HepG2 (cell line): ENCODE results near the gene SF3A2. TPM values are rescaled to one million over a fixed set of nuclear protein-coding genes. Genes with fewer than 3 reads are reported as not detected.

Source experiments
- ERF ChIP-seq: IDR thresholded peaks from 2 replicates; pipeline ENCODE4 v1.6.1; 2018; ENCODE audit warnings: missing biosample characterization, missing genetic modification reagents
- FOXM1 ChIP-seq: sonication (generic); formaldehyde crosslinking; IDR thresholded peaks from 2 replicates; pipeline ENCODE4 v1.5.0; 2020; ENCODE audit warnings: missing genetic modification reagents
- HIVEP1 ChIP-seq: sonication (generic); formaldehyde crosslinking; IDR thresholded peaks from 2 replicates; pipeline ENCODE4 v1.4.0; 2020; ENCODE audit warnings: mild to moderate bottlenecking, missing genetic modification reagents
- SIN3A ChIP-seq: IDR thresholded peaks from 2 replicates; pipeline ENCODE4 v1.6.1; 2011; ENCODE audit warnings: low read depth, mild to moderate bottlenecking, control low read depth, low read length, borderline replicate concordance
- XRCC5 ChIP-seq: fragments of 200-400 bp; formaldehyde crosslinking; optimal IDR thresholded peaks from 2 replicates; pipeline ENCODE3; 2017; ENCODE audit warnings: mild to moderate bottlenecking, low read length
- ZBTB38 ChIP-seq: sonication (generic); formaldehyde crosslinking; IDR thresholded peaks from 2 replicates; pipeline ENCODE4 v1.5.1; 2020; ENCODE audit warnings: mild to moderate bottlenecking, missing genetic modification reagents
- ZNF501 ChIP-seq: sonication (generic); formaldehyde crosslinking; IDR thresholded peaks from 2 replicates; pipeline ENCODE4 v1.5.1; 2020; ENCODE audit warnings: mild to moderate bottlenecking, moderate library complexity, missing genetic modification reagents
- ZNF546 ChIP-seq: sonication (generic); formaldehyde crosslinking; conservative IDR thresholded peaks from 2 replicates; pipeline ENCODE4 v1.8.1; 2023; ENCODE audit warnings: mild to moderate bottlenecking, missing genetic modification reagents
- ZNF629 ChIP-seq: sonication (generic); formaldehyde crosslinking; conservative IDR thresholded peaks from 2 replicates; pipeline ENCODE4 v1.5.0; 2020; ENCODE audit warnings: missing genetic modification reagents
- ZNF746 ChIP-seq: sonication (generic); formaldehyde crosslinking; IDR thresholded peaks from 2 replicates; pipeline ENCODE4 v1.8.0; 2022; ENCODE audit warnings: mild to moderate bottlenecking, missing genetic modification reagents
- ZNF766 ChIP-seq: sonication (generic); formaldehyde crosslinking; IDR thresholded peaks from 2 replicates; pipeline ENCODE4 v1.5.0; 2020; ENCODE audit warnings: missing genetic modification reagents, borderline replicate concordance
- ZNF775 ChIP-seq: sonication (generic); formaldehyde crosslinking; IDR thresholded peaks from 2 replicates; pipeline ENCODE4 v1.4.0; 2020; ENCODE audit warnings: missing genetic modification reagents, mild to moderate bottlenecking, moderate library complexity, borderline replicate concordance
- ZNF781 ChIP-seq: sonication (generic); formaldehyde crosslinking; IDR thresholded peaks from 2 replicates; pipeline ENCODE4 v1.5.1; 2020; ENCODE audit warnings: borderline replicate concordance, mild to moderate bottlenecking, missing genetic modification reagents; ENCODE audit errors: not compliant biosample characterization
- polyA plus RNA-seq, 8 experiments: library from polyadenylated mRNA; depleted of rRNA in 3 of 8; stranded (reverse) in 7 of 8; unstranded in 1 of 8; fragments of >200 nt; fragmentation: Illumina TruSeq in 4 of 8; extraction: Trizol in 4 of 8; gene quantifications; 2 replicates each; pipeline versions ENCODE4 v1.2.1 to v1.2.3, GENCODE V29; 2011 to 2016; ENCODE audit warnings: low read depth in 4 of 8, missing spikeins in 1 of 8, mixed read lengths in 1 of 8; ENCODE audit not compliant: insufficient read depth in 1 of 8
- total RNA-seq, 5 experiments: library from RNA; depleted of rRNA; stranded (reverse); fragments of >200 nt; fragmentation: Illumina TruSeq; extraction: Trizol; gene quantifications; 2 replicates each; pipeline ENCODE4 v1.2.3, GENCODE V29; 2016; ENCODE audit warnings: low read depth in 1 of 5
- TF ChIP-seq, protein P1 (sequence below): sonication (generic); formaldehyde crosslinking; IDR thresholded peaks from 2 replicates; pipeline ENCODE4 v1.4.0; 2020; ENCODE audit warnings: missing genetic modification reagents, borderline replicate concordance
- TF ChIP-seq, protein P2 (sequence below): sonication (generic); formaldehyde crosslinking; IDR thresholded peaks from 2 replicates; pipeline ENCODE4 v1.8.0; 2022; ENCODE audit warnings: mild to moderate bottlenecking, missing genetic modification reagents, moderate library complexity
- TF ChIP-seq, protein P3 (sequence below): sonication (generic); formaldehyde crosslinking; IDR thresholded peaks from 2 replicates; pipeline ENCODE4 v1.4.0; 2020; ENCODE audit warnings: mild to moderate bottlenecking, missing genetic modification reagents
- TF ChIP-seq, protein P4 (sequence below): IDR thresholded peaks from 2 replicates; pipeline ENCODE4 v1.6.1; 2016; ENCODE audit warnings: missing genetic modification reagents, missing compliant biosample characterization
- TF ChIP-seq, protein P5 (sequence below): sonication (generic); formaldehyde crosslinking; IDR thresholded peaks from 2 replicates; pipeline ENCODE4 v1.5.1; 2020; ENCODE audit warnings: mild to moderate bottlenecking, missing genetic modification reagents, borderline replicate concordance

SF3A2 gene
- total and polyA plus RNA-seq, 2 of the 13 experiments (the other 11 are each of a cell fraction or from before 2014, with no cell fraction given) = 8.6 to 8.8 TPM

DNA sequence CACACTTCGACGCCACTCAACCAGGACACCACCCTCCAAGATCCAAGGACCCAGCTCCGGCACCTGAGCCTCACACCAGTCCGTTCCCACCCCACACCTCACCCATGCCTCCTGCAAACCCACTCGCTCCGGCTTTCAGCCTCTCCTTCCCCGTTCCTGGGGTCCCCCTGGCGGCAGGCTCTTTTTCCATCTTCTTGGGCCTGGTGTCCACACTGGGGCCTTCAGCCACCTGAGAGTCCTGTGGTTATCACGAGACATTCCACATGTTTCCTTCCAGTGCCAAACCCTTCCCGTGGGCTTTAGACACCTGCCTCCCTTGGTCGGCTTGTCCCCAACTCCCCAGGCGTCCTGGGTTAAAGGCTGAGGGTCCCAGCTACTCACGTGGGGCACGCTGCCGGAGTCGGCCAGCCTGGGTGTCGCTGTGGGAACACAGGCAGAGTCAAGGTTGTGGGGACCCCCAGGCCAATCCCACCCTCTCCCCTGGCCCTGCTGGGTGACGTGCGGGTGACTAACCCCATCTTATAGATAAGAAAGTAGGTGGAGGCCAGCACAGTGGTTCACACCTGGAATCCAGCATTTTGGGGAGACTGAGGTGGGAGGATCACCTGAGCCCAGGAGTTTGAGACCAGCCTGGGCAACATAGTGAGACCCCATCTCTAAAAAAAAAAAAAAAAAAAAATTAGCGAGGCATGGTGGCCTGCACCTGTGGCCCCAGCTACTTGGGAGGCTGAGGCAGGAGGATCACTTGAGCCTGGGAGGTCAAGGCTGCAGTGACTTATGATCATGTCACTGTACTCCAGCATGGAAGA is 17.6 kb downstream of the SF3A2 start (continued):
- TF ChIP-seq, protein P1, sequence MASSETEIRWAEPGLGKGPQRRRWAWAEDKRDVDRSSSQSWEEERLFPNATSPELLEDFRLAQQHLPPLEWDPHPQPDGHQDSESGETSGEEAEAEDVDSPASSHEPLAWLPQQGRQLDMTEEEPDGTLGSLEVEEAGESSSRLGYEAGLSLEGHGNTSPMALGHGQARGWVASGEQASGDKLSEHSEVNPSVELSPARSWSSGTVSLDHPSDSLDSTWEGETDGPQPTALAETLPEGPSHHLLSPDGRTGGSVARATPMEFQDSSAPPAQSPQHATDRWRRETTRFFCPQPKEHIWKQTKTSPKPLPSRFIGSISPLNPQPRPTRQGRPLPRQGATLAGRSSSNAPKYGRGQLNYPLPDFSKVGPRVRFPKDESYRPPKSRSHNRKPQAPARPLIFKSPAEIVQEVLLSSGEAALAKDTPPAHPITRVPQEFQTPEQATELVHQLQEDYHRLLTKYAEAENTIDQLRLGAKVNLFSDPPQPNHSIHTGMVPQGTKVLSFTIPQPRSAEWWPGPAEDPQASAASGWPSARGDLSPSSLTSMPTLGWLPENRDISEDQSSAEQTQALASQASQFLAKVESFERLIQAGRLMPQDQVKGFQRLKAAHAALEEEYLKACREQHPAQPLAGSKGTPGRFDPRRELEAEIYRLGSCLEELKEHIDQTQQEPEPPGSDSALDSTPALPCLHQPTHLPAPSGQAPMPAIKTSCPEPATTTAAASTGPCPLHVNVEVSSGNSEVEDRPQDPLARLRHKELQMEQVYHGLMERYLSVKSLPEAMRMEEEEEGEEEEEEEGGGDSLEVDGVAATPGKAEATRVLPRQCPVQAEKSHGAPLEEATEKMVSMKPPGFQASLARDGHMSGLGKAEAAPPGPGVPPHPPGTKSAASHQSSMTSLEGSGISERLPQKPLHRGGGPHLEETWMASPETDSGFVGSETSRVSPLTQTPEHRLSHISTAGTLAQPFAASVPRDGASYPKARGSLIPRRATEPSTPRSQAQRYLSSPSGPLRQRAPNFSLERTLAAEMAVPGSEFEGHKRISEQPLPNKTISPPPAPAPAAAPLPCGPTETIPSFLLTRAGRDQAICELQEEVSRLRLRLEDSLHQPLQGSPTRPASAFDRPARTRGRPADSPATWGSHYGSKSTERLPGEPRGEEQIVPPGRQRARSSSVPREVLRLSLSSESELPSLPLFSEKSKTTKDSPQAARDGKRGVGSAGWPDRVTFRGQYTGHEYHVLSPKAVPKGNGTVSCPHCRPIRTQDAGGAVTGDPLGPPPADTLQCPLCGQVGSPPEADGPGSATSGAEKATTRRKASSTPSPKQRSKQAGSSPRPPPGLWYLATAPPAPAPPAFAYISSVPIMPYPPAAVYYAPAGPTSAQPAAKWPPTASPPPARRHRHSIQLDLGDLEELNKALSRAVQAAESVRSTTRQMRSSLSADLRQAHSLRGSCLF (CRISPR knock-in tag) = no peak
- TF ChIP-seq ZBTB38 (no peak), ZNF781 (CRISPR knock-in tag) (no peak), ZNF746 (CRISPR knock-in tag) (no peak), FOXM1 (CRISPR knock-in tag) (no peak), ZNF775 (no peak), ZNF501 (CRISPR knock-in tag) (no peak), ZNF766 (0 out of 2 replicates have a peak, but pooled peaks have one; percentile 43), ERF (CRISPR knock-in tag) (no peak), XRCC5 (peak; percentile 55), ZNF546 (CRISPR knock-in tag) (no peak; the same call in 1 of the 2 replicates), ZNF629 (no peak), HIVEP1 (CRISPR knock-in tag) (no peak), SIN3A (no peak)
- TF ChIP-seq, protein P2, sequence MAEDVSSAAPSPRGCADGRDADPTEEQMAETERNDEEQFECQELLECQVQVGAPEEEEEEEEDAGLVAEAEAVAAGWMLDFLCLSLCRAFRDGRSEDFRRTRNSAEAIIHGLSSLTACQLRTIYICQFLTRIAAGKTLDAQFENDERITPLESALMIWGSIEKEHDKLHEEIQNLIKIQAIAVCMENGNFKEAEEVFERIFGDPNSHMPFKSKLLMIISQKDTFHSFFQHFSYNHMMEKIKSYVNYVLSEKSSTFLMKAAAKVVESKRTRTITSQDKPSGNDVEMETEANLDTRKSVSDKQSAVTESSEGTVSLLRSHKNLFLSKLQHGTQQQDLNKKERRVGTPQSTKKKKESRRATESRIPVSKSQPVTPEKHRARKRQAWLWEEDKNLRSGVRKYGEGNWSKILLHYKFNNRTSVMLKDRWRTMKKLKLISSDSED (CRISPR knock-in tag) = no peak
- TF ChIP-seq, protein P3, sequence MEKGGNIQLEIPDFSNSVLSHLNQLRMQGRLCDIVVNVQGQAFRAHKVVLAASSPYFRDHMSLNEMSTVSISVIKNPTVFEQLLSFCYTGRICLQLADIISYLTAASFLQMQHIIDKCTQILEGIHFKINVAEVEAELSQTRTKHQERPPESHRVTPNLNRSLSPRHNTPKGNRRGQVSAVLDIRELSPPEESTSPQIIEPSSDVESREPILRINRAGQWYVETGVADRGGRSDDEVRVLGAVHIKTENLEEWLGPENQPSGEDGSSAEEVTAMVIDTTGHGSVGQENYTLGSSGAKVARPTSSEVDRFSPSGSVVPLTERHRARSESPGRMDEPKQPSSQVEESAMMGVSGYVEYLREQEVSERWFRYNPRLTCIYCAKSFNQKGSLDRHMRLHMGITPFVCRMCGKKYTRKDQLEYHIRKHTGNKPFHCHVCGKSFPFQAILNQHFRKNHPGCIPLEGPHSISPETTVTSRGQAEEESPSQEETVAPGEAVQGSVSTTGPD (CRISPR knock-in tag) = no peak
- TF ChIP-seq, protein P4, sequence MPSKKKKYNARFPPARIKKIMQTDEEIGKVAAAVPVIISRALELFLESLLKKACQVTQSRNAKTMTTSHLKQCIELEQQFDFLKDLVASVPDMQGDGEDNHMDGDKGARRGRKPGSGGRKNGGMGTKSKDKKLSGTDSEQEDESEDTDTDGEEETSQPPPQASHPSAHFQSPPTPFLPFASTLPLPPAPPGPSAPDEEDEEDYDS = no peak
- TF ChIP-seq, protein P5, sequence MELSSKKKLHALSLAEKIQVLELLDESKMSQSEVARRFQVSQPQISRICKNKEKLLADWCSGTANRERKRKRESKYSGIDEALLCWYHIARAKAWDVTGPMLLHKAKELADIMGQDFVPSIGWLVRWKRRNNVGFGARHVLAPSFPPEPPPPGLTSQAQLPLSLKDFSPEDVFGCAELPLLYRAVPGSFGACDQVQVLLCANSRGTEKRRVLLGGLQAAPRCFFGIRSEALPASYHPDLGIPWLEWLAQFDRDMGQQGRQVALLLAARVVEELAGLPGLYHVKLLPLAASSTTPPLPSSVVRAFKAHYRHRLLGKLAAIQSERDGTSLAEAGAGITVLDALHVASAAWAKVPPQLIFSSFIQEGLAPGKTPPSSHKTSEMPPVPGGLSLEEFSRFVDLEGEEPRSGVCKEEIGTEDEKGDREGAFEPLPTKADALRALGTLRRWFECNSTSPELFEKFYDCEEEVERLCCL (CRISPR knock-in tag) = no peak
